SW480 (cell line): ENCODE measurements around the gene RNF187.

Experiments
- DNase-seq: peaks from one replicate; pipeline ENCODE4 v3.0.0-alpha.2; 2016; ENCODE audit warnings: low spot score

RNF187 gene

GRCh38 chr1:228544921-228545591 lies 57.9 kb downstream of the RNF187 start:
- DNase-seq, result no peak
